Fibroblast of skin of right quadriceps (primary cell): ENCODE results near the gene SENP6.
"Not testable (repeated sequence)": the region's sequence is repeated elsewhere in the genome, so short reads cannot be mapped to it uniquely, and the experiment has no call there.

ENCODE experiments used
- DNase-seq: peaks from one replicate; pipeline ENCODE4 v3.0.0-alpha.2; 2013

The SENP6 gene

DNA sequence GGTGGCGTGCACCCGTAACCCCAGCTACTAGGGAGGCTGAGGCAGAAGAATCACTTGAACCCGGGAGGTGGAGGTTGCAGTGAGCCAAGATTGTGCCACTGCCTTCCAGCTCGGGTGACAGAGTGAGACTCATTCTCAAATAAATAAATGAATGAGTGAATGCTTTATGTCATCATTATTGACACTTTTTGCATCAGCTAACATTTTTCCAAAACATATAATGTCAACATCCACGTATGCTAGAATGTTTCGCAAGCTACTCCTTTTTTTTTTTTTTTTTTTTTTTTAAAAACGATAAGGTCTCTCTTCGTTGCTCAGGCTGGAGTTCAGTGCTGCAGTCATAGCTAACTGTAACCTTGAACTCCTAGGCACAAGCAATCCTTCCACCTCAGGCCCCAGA is 72.2 kb downstream of the SENP6 start:
- DNase-seq: no peak

- DNase-seq: no peak
These were observed 74.7 kb downstream of the SENP6 start for GRCh38 chr6:75676377-75676776.

DNA sequence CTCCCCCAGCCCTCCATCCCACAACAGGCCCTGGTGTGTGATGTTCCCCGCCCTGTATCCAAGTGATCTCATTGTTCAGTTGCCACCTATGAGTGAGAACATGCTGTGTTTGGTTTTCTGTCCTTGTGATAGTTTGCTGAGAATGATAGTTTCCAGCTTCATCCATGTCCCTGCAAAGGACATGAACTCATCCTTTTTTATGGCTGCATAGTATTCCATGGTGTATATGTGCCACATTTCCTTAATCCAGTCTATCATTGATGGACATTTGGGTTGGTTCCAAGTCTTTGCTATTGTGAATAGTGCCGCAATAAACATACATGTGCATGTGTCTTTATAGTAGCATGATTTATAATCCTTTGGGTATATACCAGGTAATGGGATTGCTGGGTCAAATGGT is 80.9 kb downstream of the SENP6 start:
- not testable (repeated sequence) for DNase-seq

GRCh38 chr6:75683005-75683404 is 81.3 kb downstream of the SENP6 start:
- not testable (repeated sequence) for DNase-seq

DNA sequence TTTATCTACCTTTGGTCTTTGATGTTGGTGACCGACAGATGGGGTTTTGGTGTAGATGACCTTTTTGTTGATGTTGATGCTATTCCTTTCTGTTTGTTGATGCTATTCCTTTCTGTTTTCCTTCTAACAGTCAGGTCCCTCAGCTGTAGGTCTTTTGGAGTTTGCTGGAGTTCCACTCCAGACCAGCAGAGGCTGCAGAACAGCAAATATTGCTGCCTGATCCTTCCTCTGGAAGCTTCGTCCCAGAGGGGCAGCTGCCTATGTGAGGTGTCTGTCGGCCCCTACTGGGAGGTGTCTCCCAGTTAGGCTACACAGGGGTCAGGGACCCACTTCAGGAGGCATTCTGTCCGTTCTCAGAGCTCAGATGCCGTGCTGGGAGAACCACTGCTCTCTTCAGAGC is 85.9 kb downstream of the SENP6 start:
- not testable (repeated sequence) for DNase-seq

DNA sequence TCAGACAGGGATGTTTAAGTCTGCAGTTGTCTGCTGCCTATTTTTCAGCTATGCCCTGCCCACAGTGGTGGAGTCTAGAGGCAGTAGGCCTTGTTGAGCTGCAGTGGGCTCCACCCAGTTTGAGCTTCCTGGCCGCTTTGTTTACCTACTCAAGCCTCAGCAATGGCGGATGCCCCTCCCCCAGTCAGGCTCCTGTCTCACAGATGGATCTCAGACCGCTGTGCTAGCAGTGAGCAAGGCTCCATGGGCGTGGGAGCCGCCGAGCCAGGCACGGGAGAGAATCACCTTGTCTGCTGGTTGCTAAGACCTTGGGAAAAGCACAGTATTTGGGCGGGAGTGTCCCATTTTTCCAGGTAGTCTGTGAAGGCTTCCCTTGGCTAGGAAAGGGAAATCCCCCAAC is 86.3 kb downstream of the SENP6 start:
- not testable (repeated sequence) for DNase-seq

DNA sequence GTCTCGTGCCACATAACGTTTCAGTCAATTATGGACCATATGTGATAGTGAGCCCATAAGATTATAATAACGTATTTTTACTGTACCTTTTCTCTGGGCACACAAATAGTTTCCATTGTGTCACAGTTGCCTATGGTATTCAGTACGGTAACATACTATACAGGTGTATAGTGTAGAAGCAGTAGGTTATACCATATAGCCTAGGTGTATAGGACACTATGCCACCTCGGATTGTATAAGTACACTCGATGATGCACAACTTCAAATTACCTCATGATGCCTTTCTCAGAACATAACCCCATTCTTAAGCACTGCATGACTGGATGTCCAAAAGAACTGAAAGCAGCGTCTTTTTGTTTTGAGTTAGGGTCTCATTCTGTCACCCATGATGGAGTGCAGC is 87.9 kb downstream of the SENP6 start:
- DNase-seq: no peak

DNA sequence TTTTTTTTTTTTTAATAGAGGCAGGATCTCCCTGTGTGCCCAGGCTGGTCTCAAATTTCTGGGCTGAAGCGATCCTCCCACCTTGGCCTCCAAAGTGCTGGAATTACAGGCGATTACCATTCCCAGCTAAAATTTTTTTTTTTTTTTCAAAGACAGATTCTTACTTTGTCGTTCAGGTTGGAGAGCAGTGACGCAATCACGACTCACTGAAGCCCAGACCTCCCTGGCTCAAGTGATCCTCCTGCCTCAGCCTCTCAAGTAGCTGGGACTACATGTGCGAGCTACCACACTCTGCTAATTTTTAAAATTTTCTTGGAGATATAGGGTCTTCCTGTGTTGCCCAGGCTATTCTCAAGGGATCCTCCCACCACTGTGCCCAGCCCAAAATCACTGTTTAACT is 89.3 kb downstream of the SENP6 start:
- peak; percentile 19 for DNase-seq

DNA sequence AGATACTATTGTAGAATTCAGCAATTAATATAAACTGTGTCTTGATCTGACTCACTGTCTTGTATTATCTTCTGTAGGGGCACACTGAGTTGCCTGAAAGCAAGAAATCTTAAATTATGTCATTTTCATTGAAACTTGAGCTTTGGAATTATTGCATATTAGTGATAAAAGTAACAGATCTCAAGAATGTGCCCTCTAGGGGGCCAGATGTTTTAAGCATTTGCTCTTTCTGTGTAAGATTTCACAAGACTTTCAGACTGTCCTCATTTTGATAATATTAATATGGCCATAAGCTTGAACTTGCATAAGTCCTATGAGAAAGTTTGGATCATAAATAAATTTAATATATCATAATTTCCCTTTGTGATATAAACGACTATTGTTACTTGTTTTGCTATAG is 91.9 kb downstream of the SENP6 start:
- DNase-seq: peak; percentile 32

- DNase-seq: no peak
These were observed 92.7 kb downstream of the SENP6 start for GRCh38 chr6:75694406-75694805.

DNA sequence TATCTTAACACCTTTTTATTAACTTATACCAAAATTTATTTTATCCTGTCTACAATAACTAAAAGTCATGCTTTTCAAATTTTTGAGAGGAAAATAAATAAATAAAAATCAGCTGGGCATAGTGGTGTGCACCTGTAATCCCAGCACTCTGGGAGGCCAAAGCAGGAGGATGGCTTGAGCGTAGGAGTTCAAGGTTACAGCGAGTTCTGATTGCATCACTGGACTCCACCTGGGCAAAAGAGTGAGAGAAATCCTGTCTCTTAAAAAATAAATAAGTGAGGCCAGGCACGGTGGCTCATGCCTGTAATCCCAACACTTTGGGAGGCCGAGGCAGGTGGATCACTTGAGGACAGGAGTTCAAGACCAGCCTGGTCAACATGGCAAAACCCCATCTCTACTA is 106.7 kb downstream of the SENP6 start:
- DNase-seq: not testable (repeated sequence)

GRCh38 chr6:75711173-75711572 is 109.5 kb downstream of the SENP6 start:
- no peak for DNase-seq

- no peak for DNase-seq
These were observed 117.5 kb downstream of the SENP6 start for GRCh38 chr6:75719133-75719532.

DNA sequence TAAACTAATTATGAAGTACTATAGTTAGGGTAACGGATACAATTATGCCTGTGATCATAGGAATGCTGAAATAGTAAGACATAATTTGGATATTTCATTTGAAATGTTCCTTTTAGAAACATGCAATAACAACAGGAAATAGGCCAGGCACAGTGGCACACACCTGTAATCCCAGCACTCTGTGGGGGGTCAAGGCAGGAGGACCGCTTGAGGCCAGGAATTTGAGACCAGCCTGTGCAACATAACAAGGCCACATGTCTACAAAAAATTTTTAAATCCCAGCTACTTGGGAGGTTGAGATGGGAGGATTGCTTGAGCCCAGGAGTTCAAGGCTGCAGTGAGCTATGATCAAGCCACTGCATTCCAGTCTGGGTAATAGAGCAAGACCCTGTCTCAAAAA is 121.7 kb downstream of the SENP6 start:
- no peak for DNase-seq

DNA sequence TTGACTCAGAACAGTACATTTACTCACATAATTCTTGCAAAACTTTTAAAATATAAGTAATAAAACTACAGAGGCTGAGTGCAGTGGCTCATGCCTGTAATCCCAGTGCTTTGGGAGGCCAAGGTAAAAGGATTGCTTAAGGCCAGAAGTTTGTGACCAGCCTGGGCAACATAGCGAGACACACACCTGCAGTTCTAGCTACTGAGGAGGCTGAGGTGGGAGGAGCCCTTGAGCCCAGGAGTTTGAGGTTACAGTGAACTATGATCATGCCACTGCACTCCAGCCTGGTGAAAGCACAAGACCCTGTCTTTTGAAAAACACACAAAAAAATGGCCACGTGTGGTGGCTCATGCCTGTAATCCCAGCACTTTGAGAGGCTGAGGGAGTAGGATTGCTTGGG is 125.5 kb downstream of the SENP6 start:
- DNase-seq: no peak

- DNase-seq: not testable (repeated sequence)
These were observed 129.3 kb downstream of the SENP6 start for GRCh38 chr6:75731029-75731428.

DNA sequence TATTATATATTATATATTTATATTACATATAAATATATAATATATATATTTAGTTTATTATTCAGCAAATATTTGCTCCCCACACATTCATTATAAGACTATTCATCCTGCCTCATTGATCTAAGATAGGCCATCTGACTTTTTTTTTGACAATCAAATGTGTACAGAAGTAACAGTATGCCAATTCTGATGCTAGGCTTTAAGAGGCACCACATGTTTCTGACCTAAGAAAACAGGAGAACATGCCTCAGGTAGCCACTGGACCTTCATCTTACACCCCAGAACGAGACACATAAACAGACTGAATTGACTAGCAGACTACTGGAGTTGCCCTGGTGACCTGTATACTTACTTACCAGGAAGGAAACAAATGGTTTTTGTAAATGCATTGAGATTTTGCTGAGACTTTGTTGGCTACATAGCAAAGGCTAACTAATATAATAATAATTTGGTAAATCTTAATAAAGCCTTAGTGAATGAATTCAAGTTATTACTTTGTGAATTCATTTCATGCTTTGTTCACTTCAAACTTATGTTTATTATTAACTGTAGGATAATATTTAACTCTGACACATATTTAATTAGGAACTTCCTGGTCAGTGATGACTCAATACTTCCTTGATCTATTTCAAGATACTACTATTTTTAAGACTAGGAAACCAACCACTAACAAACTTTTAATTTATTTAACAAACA is 134.0 kb downstream of the SENP6 start:
- peak; percentile 38 for DNase-seq

GRCh38 chr6:75743971-75744370 is 142.3 kb downstream of the SENP6 start:
- no peak for DNase-seq

- DNase-seq: no peak
These were observed 143.7 kb downstream of the SENP6 start for GRCh38 chr6:75745404-75745803.

DNA sequence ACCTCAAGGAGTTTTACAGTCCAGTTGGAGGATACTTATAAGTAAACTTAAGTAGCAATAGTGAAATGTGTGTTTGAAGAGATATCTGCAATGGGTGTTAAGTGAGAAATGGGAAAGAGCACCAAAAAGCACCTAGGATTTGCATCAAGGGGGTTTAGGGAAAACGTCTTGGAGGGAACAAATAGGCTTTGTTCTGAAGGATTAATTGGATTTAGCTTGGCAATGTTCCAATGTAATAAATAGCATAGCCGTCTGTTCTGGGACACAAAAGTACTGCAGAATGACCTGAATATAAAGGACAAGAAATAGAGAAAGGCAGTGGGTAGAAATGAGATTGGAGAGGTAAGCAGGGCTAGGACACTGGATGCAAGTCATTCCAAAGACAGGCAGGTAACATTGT is 144.5 kb downstream of the SENP6 start:
- no peak for DNase-seq

GRCh38 chr6:75747152-75747992 is 145.7 kb downstream of the SENP6 start:
- DNase-seq: no peak

DNA sequence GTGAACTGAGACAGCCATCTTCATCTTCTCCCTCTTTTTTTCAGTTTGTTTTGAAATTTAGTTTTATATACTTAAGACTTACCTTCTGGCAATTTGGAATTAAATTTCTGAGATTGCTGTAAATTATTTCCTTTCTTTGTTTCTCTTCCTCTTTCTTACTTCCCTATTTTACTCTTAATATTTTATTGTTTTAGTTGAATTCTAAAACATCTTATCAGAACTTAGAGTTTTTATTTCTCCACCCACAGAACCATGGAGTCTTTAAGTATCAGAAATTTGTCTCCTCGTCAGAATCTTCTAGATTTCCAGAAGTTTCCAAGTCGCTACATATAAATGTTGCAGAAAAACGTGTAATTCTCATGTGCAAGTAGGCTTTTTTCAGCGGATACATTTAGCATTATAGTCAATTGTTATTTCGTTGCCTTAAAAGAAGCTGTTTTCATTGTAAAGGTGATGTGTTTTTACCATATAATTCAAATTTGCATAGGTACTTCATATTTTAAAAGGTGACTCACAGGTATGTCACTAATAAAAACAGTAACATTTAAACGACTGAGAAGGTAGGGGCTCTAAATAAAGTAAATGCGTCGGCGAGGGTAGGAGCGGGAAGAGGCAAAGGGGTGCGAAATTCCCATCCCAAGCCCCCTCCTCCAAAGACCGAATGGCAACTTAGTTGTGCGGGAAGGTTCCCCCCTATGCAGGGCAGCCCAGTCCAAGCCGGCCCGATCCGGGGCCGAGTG is 146.5 kb downstream of the SENP6 start:
- DNase-seq: no peak

GRCh38 chr6:75748743-75749538 is 147.3 kb downstream of the SENP6 start, which contains the start of gene MYO6:
MYO6 (plus strand) TSS chr6:75749239; CDS start chr6:75817548, 68,309 bp downstream.
- peak; percentile 56 for DNase-seq
